CD4-positive, CD25-positive, alpha-beta regulatory T cell (primary cell): ENCODE measurements around the gene CTDSP2. TPM values are rescaled to one million over a fixed set of nuclear protein-coding genes. Genes with fewer than 3 reads are reported as not detected.
"Not testable (repeated sequence)": the region's sequence is repeated elsewhere in the genome, so short reads cannot be mapped to it uniquely, and the experiment has no call there.

Experiments
- ATAC-seq, 2 donors: fragments of 150-1000 bp; cut with Tn5 transposase; one replicate each; pipeline ENCODE4 v1.10.0; 2021; ENCODE audit warnings: low read depth in 2 of 2, moderate number of reproducible peaks in 2 of 2, moderate library complexity in 1 of 2
- DNase-seq, 3 donors: peaks; one replicate each; pipeline versions ENCODE4 v3.0.0 to v3.0.0-alpha.2; 2012 to 2022; ENCODE audit warnings: mixed read lengths in 1 of 3
- H3K27ac ChIP-seq: one replicate; pipeline ENCODE4 v1.7.0; 2013; ENCODE audit warnings: mild to moderate bottlenecking, low read length; ENCODE audit not compliant: insufficient read depth, poor library complexity, severe bottlenecking
- H3K27me3 ChIP-seq: one replicate; pipeline ENCODE4 v1.7.0; 2013; ENCODE audit warnings: low read length; ENCODE audit not compliant: control insufficient read depth, insufficient read depth
- H3K36me3 ChIP-seq: one replicate; pipeline ENCODE4 v1.7.0; 2013; ENCODE audit warnings: mild to moderate bottlenecking, low read length, moderate library complexity; ENCODE audit not compliant: control insufficient read depth, insufficient read depth
- H3K4me1 ChIP-seq: 2 replicates; pipeline ENCODE4 v1.7.0; 2013; ENCODE audit warnings: mild to moderate bottlenecking, low read length; ENCODE audit not compliant: insufficient read depth, control insufficient read depth, poor library complexity, severe bottlenecking
- H3K4me3 ChIP-seq: one replicate; pipeline ENCODE4 v1.7.0; 2013; ENCODE audit warnings: low read depth, mild to moderate bottlenecking, low read length, moderate library complexity
- H3K9me3 ChIP-seq, 2 experiments: 1 replicate in 1 of 2; 2 replicates in 1 of 2; pipeline ENCODE4 v1.7.0; 2013; ENCODE audit warnings: low read length in 2 of 2, mild to moderate bottlenecking in 1 of 2, moderate library complexity in 1 of 2; ENCODE audit not compliant: control insufficient read depth in 2 of 2
- H3K27ac Mint-ChIP-seq, 3 donors: one replicate each; pipeline ENCODE4 v1.8.0; 2020 to 2022; ENCODE audit warnings: mild to moderate bottlenecking in 3 of 3, mixed read lengths in 3 of 3, moderate library complexity in 2 of 3
- H3K27me3 Mint-ChIP-seq: one replicate; pipeline ENCODE4 v1.8.0; 2022; ENCODE audit warnings: mild to moderate bottlenecking, mixed read lengths
- H3K36me3 Mint-ChIP-seq: one replicate; pipeline ENCODE4 v1.8.0; 2020; ENCODE audit warnings: mixed read lengths
- H3K4me1 Mint-ChIP-seq, 4 donors: one replicate each; pipeline ENCODE4 v1.8.0; 2020 to 2022; ENCODE audit warnings: mixed read lengths in 4 of 4, mild to moderate bottlenecking in 1 of 4
- H3K4me3 Mint-ChIP-seq, 4 donors: one replicate each; pipeline ENCODE4 v1.8.0; 2020 to 2022; ENCODE audit warnings: mild to moderate bottlenecking in 4 of 4, mixed read lengths in 4 of 4, moderate library complexity in 3 of 4
- H3K9me3 Mint-ChIP-seq, 7 donors: one replicate each; pipeline ENCODE4 v1.8.0; 2020 to 2022; ENCODE audit warnings: mixed read lengths in 7 of 7, mild to moderate bottlenecking in 3 of 7, moderate library complexity in 2 of 7
- polyA plus RNA-seq, 4 donors: library from polyadenylated mRNA; unstranded; fragments of 300-500 nt; fragmentation: Illumina TruSeq; gene quantifications; one replicate each; pipeline ENCODE4 v1.2.3, GENCODE V29; 2021
- total RNA-seq: library from RNA; stranded (reverse); gene quantifications from one replicate; pipeline ENCODE4 v1.2.3, GENCODE V29; 2022

The CTDSP2 gene
- total and polyA plus RNA-seq, 5 donors from 2014 or later = 45.7 to 121 (median 52.6) TPM

- not testable (repeated sequence) for H3K36me3 ChIP-seq, H3K9me3 Mint-ChIP-seq, DNase-seq, ATAC-seq, H3K4me3 Mint-ChIP-seq, H3K27me3 ChIP-seq, H3K27ac ChIP-seq, H3K9me3 ChIP-seq, H3K36me3 Mint-ChIP-seq, H3K4me3 ChIP-seq, H3K4me1 Mint-ChIP-seq, H3K4me1 ChIP-seq, H3K27ac Mint-ChIP-seq
- peaks cover 55% of the 10 kb centered on the region for H3K27me3 Mint-ChIP-seq
These were observed 11.6 kb upstream of the CTDSP2 start for GRCh38 chr12:57858123-57858522.

- no peak overlapping the region for H3K27ac Mint-ChIP-seq
- no peaks in the 10 kb centered on the region for H3K9me3 ChIP-seq
- H3K4me3 ChIP-seq = no peak overlapping the region
- H3K36me3 ChIP-seq = no peaks in the 10 kb centered on the region
- ATAC-seq (no peak), DNase-seq (no peak)
- peaks cover 15% of the 10 kb centered on the region for H3K27me3 ChIP-seq
- H3K9me3 Mint-ChIP-seq = peaks cover 0 to 7% (median 0%) of the 10 kb centered on the region in 7 donors
- peaks cover 6% of the 10 kb centered on the region for H3K4me1 ChIP-seq
- no peak overlapping the region for H3K4me3 Mint-ChIP-seq
- no peak overlapping the region for H3K27ac ChIP-seq
- no peaks in the 10 kb centered on the region for H3K36me3 Mint-ChIP-seq
- peaks cover 0 to 11% (median 4%) of the 10 kb centered on the region in 4 donors for H3K4me1 Mint-ChIP-seq
- H3K27me3 Mint-ChIP-seq = peaks cover 56% of the 10 kb centered on the region
These were observed 8.4 kb upstream of the CTDSP2 start for GRCh38 chr12:57854965-57855364.

GRCh38 chr12:57853864-57854556 lies 7.5 kb upstream of the CTDSP2 start:
- Histone ChIP-seq H3K4me3 (no peak overlapping the region), H3K27ac (no peak overlapping the region), H3K27me3 (peaks cover 12% of the 10 kb centered on the region), H3K9me3 (no peaks in the 10 kb centered on the region), H3K36me3 (no peaks in the 10 kb centered on the region), H3K4me1 (peaks cover 6% of the 10 kb centered on the region)
- no peak for ATAC-seq
- Mint-ChIP-seq H3K27me3 (peaks cover 47% of the 10 kb centered on the region), H3K4me1 (peaks cover 0 to 11% (median 4%) of the 10 kb centered on the region in 4 donors), H3K36me3 (no peaks in the 10 kb centered on the region), H3K9me3 (peaks cover 0 to 5% (median 0%) of the 10 kb centered on the region in 7 donors), H3K4me3 (no peak overlapping the region), H3K27ac (peak overlapping the region in 1 of 3 donors; percentile 86)
- no peak for DNase-seq

GRCh38 chr12:57852620-57853500 lies 6.3 kb upstream of the CTDSP2 start:
- DNase-seq (no peak), ATAC-seq (no peak)
- Histone ChIP-seq H3K36me3 (no peaks in the 10 kb centered on the region), H3K27me3 (peaks cover 12% of the 10 kb centered on the region), H3K4me1 (peaks cover 6% of the 10 kb centered on the region), H3K9me3 (no peaks in the 10 kb centered on the region), H3K4me3 (no peak overlapping the region), H3K27ac (no peak overlapping the region)
- Mint-ChIP-seq H3K9me3 (peaks cover 0 to 5% (median 0%) of the 10 kb centered on the region in 7 donors), H3K27ac (no peak overlapping the region), H3K4me1 (peaks cover 0 to 16% (median 9%) of the 10 kb centered on the region in 4 donors), H3K27me3 (peaks cover 51% of the 10 kb centered on the region), H3K4me3 (no peak overlapping the region), H3K36me3 (no peaks in the 10 kb centered on the region)

GRCh38 chr12:57852200-57852599 lies 5.7 kb upstream of the CTDSP2 start:
- no peak for DNase-seq
- Histone ChIP-seq H3K4me1 (peaks cover 7% of the 10 kb centered on the region), H3K27me3 (peaks cover 12% of the 10 kb centered on the region), H3K4me3 (no peak overlapping the region), H3K9me3 (no peaks in the 10 kb centered on the region), H3K36me3 (no peaks in the 10 kb centered on the region), H3K27ac (no peak overlapping the region)
- peak overlapping the region in 1 of 3 donors; percentile 55 for H3K27ac Mint-ChIP-seq
- peaks cover 51% of the 10 kb centered on the region for H3K27me3 Mint-ChIP-seq
- no peaks in the 10 kb centered on the region for H3K36me3 Mint-ChIP-seq
- peaks cover 0 to 19% (median 10%) of the 10 kb centered on the region in 4 donors for H3K4me1 Mint-ChIP-seq
- peaks cover 0 to 5% (median 0%) of the 10 kb centered on the region in 7 donors for H3K9me3 Mint-ChIP-seq
- peak overlapping the region in 1 of 4 donors; percentile 59 for H3K4me3 Mint-ChIP-seq
- no peak for ATAC-seq

GRCh38 chr12:57851552-57851951 lies 5.0 kb upstream of the CTDSP2 start:
- Histone ChIP-seq H3K9me3 (no peaks in the 10 kb centered on the region), H3K27me3 (peaks cover 12% of the 10 kb centered on the region), H3K27ac (no peak overlapping the region), H3K36me3 (no peaks in the 10 kb centered on the region), H3K4me3 (no peak overlapping the region), H3K4me1 (peaks cover 11% of the 10 kb centered on the region)
- ATAC-seq (no peak), DNase-seq (no peak)
- H3K27ac Mint-ChIP-seq = peak overlapping the region in 1 of 3 donors; percentile 55
- H3K36me3 Mint-ChIP-seq = no peaks in the 10 kb centered on the region
- H3K27me3 Mint-ChIP-seq = peaks cover 50% of the 10 kb centered on the region
- H3K9me3 Mint-ChIP-seq = peaks cover 0 to 5% (median 0%) of the 10 kb centered on the region in 7 donors
- H3K4me1 Mint-ChIP-seq = peaks cover 0 to 23% (median 10%) of the 10 kb centered on the region in 4 donors
- peak overlapping the region in 1 of 4 donors; percentile 9 for H3K4me3 Mint-ChIP-seq

- no peak overlapping the region for H3K4me3 Mint-ChIP-seq
- peaks cover 45% of the 10 kb centered on the region for H3K27me3 Mint-ChIP-seq
- Histone ChIP-seq H3K9me3 (no peaks in the 10 kb centered on the region), H3K27me3 (peaks cover 12% of the 10 kb centered on the region), H3K27ac (no peak overlapping the region), H3K4me1 (peaks cover 11% of the 10 kb centered on the region), H3K36me3 (no peaks in the 10 kb centered on the region), H3K4me3 (no peak overlapping the region)
- H3K36me3 Mint-ChIP-seq = no peaks in the 10 kb centered on the region
- H3K9me3 Mint-ChIP-seq = peaks cover 0 to 4% (median 0%) of the 10 kb centered on the region in 7 donors
- H3K27ac Mint-ChIP-seq = no peak overlapping the region
- DNase-seq = no peak
- H3K4me1 Mint-ChIP-seq = peaks cover 0 to 23% (median 10%) of the 10 kb centered on the region in 4 donors
- peak in 1 of 2 donors; percentile 31 for ATAC-seq
These were observed 4.4 kb upstream of the CTDSP2 start for GRCh38 chr12:57850854-57851430.
